Renal cortical epithelial cell (primary cell): ENCODE measurements around the gene NR4A3. TPM values are rescaled to one million over a fixed set of nuclear protein-coding genes. Genes with fewer than 3 reads are reported as not detected.

Experiments used
- DNase-seq: peaks from one replicate; pipeline ENCODE4 v3.0.0-alpha.2; 2011; ENCODE audit warnings: low read depth
- total RNA-seq: library from RNA; depleted of rRNA; stranded (reverse); fragments of >200 nt; gene quantifications from 2 replicates; pipeline ENCODE4 v1.2.3, GENCODE V29; 2014

NR4A3 gene
- total RNA-seq, 1 donor from 2014 or later, result 0.15 TPM

GRCh38 chr9:99878651-99879050 lies 57.0 kb downstream of the NR4A3 start:
- DNase-seq, result peak; percentile 22

- DNase-seq, result no peak
These were observed 60.1 kb downstream of the NR4A3 start for GRCh38 chr9:99881769-99882168.

GRCh38 chr9:99885747-99886146 lies 64.1 kb downstream of the NR4A3 start:
- no peak for DNase-seq

- no peak for DNase-seq
These were observed 67.4 kb downstream of the NR4A3 start for GRCh38 chr9:99889120-99889519.

GRCh38 chr9:99894826-99895225 lies 73.1 kb downstream of the NR4A3 start:
- no peak for DNase-seq

GRCh38 chr9:99895510-99895909 lies 73.8 kb downstream of the NR4A3 start:
- no peak for DNase-seq

- DNase-seq, result no peak
These were observed 74.4 kb downstream of the NR4A3 start for GRCh38 chr9:99896119-99896518.

GRCh38 chr9:99903393-99903792 lies 81.7 kb downstream of the NR4A3 start:
- DNase-seq, result no peak

- peak; percentile 32 for DNase-seq
These were observed 84.2 kb downstream of the NR4A3 start for GRCh38 chr9:99905833-99906402.

- peak; percentile 59 for DNase-seq
These were observed 84.9 kb downstream of the NR4A3 start, which contains the start of gene STX17 for GRCh38 chr9:99906403-99907207. Gene STX17 (plus strand): TSS chr9:99906654. CDS start chr9:99915240, 8,586 bp downstream.

GRCh38 chr9:99907208-99907532 lies 85.5 kb downstream of the NR4A3 start:
- DNase-seq, result no peak

- no peak for DNase-seq
These were observed 89.9 kb downstream of the NR4A3 start for GRCh38 chr9:99911600-99911999.

Other genes with a start within 250 kb of the NR4A3 start
- gene STX17, start 84.8 kb downstream of the NR4A3 start, total RNA-seq, result 24.0 and 30.5 TPM in 2 replicates